GM21381 (cell line): ENCODE results near the gene TMEM145.
"Not testable (repeated sequence)": the region's sequence is repeated elsewhere in the genome, so short reads cannot be mapped to it uniquely, and the experiment has no call there.

ENCODE experiments used
- ATAC-seq: cut with Tn5 transposase; IDR thresholded peaks from one replicate; pipeline ENCODE4 v1.9.1; 2021; ENCODE audit warnings: mild to moderate bottlenecking, moderate library complexity; ENCODE audit not compliant: unreplicated experiment

Gene TMEM145

GRCh38 chr19:42333975-42334696 is 21.0 kb downstream of the TMEM145 start:
- ATAC-seq, result no peak

- ATAC-seq, result no peak
These were observed 21.7 kb downstream of the TMEM145 start for GRCh38 chr19:42334697-42335373.

GRCh38 chr19:42335374-42335936 is 22.3 kb downstream of the TMEM145 start:
- no peak for ATAC-seq

- no peak for ATAC-seq
These were observed 22.9 kb downstream of the TMEM145 start for GRCh38 chr19:42335971-42336370.

- not testable (repeated sequence) for ATAC-seq
These were observed 26.2 kb downstream of the TMEM145 start for GRCh38 chr19:42339126-42339860.

GRCh38 chr19:42339922-42340321 is 26.8 kb downstream of the TMEM145 start:
- not testable (repeated sequence) for ATAC-seq

GRCh38 chr19:42343344-42344110 is 30.4 kb downstream of the TMEM145 start:
- no peak for ATAC-seq

GRCh38 chr19:42344336-42344893 is 31.3 kb downstream of the TMEM145 start:
- ATAC-seq, result no peak

GRCh38 chr19:42345191-42345812 is 32.2 kb downstream of the TMEM145 start:
- no peak for ATAC-seq

- no peak for ATAC-seq
These were observed 35.1 kb downstream of the TMEM145 start for GRCh38 chr19:42348211-42348610.

GRCh38 chr19:42349378-42350107 is 36.4 kb downstream of the TMEM145 start:
- ATAC-seq, result no peak

GRCh38 chr19:42350417-42350816 is 37.3 kb downstream of the TMEM145 start:
- no peak for ATAC-seq

GRCh38 chr19:42351079-42351735 is 38.1 kb downstream of the TMEM145 start:
- ATAC-seq, result no peak

- no peak for ATAC-seq
These were observed 39.5 kb downstream of the TMEM145 start for GRCh38 chr19:42352301-42353259.

GRCh38 chr19:42353341-42354015 is 40.4 kb downstream of the TMEM145 start:
- ATAC-seq, result no peak

- no peak for ATAC-seq
These were observed 42.8 kb downstream of the TMEM145 start for GRCh38 chr19:42355896-42356295.

- ATAC-seq, result no peak
These were observed 43.6 kb downstream of the TMEM145 start for GRCh38 chr19:42356686-42357085.
